GM13977 (cell line): ENCODE results near the gene KLK8.

Experiments
- DNase-seq: peaks from one replicate; pipeline ENCODE4 v3.0.0; 2012; ENCODE audit warnings: low spot score
- in situ Hi-C: fragments of 300-500 bp; cut with MboI; formaldehyde crosslinking; loops from one replicate; pipeline ENCODE4 v1.12.0; 2022; ENCODE audit warnings: low sequenced_read_pairs, low pct_unique_long_range_greater_than_20kb, mixed read lengths, inconsistent platforms; ENCODE audit not compliant: unreplicated experiment
- TF ChIP-seq, protein P1 (sequence below): IDR thresholded peaks from 2 replicates; pipeline ENCODE4 v1.5.1; 2012; ENCODE audit warnings: mild to moderate bottlenecking, control low read depth; ENCODE audit not compliant: insufficient read depth; ENCODE audit errors: extremely low read depth, missing control alignments

The KLK8 gene

DNA sequence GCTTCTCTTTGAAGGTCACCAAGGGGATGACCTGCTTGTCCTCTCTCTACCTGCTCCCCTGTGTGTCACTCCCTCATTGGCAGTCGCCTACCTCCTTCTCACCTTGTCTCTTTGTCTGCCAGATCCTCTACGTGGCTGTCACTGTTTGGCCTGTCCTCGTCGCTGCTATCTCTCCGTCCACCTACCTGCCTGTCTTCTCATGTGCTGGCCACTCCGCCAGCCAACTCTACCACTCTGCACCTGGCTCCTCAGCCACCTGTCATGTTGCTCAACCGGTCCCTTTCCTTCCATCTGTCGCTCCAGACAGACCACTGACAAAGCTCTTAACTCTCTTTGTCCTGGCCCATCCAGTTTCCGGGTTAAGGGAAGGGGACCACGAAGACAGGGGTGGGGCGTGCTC is 33.3 kb upstream of the KLK8 start, which contains the start of gene KLK12:
TSS of gene KLK12 (minus strand) at position 299 of the 400 bp plus-strand sequence. CDS start 381 bp downstream, outside the sequence.
- in situ Hi-C loops: no loop called here
- TF ChIP-seq, protein P1, sequence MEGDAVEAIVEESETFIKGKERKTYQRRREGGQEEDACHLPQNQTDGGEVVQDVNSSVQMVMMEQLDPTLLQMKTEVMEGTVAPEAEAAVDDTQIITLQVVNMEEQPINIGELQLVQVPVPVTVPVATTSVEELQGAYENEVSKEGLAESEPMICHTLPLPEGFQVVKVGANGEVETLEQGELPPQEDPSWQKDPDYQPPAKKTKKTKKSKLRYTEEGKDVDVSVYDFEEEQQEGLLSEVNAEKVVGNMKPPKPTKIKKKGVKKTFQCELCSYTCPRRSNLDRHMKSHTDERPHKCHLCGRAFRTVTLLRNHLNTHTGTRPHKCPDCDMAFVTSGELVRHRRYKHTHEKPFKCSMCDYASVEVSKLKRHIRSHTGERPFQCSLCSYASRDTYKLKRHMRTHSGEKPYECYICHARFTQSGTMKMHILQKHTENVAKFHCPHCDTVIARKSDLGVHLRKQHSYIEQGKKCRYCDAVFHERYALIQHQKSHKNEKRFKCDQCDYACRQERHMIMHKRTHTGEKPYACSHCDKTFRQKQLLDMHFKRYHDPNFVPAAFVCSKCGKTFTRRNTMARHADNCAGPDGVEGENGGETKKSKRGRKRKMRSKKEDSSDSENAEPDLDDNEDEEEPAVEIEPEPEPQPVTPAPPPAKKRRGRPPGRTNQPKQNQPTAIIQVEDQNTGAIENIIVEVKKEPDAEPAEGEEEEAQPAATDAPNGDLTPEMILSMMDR: no peak
- no peak for DNase-seq

DNA sequence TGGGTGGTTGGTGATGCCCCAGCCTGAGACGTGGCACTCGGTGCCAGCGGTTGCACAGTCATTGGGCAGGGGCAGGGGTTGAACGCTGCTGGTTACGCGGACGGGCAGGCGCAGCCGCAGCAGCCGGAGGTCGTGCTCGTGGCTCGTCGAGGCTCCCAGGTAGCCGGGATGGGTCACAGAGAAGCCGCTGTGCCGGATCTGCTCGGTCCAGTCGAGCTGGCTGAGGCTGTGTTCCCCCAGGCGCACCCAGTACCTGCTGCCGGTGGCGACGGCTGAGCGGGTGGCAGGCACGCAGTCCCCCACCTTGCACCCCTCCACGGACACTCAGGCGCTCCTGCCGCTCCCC is 30.4 kb upstream of the KLK8 start:
- TF ChIP-seq, protein P1: no peak
- in situ Hi-C loops: no loop called here
- DNase-seq: no peak

DNA sequence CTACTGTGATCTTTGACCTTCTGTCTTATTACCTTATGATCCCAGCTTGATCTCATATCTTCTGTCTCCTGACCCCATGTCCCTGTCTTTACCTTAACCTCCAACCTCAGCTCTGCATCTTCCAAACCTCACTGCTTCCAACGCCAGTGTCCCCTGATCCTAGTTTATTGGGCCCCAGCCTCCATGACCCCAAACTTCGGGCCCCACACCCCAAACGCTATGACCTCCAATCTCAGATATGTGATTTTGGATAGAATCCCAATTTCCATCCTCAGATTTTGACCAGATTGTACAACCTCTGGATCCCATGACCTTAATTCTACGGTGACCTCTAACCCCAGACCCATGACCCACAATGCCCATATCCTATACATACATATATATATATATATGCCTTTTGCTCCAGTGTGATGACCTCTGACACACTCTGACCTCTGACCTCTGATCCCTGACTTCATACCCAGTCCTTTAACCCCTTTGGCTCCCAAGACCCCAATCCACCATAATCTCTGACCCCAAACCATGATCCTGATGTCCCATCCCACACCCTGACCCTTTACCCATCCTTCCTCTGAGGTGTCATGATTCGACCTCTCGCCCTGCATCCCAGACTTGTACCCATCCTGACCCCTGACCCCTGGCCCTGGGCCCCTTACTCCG is 29.9 kb upstream of the KLK8 start:
- DNase-seq: no peak
- TF ChIP-seq, protein P1: no peak
- in situ Hi-C loops: no loop called here

DNA sequence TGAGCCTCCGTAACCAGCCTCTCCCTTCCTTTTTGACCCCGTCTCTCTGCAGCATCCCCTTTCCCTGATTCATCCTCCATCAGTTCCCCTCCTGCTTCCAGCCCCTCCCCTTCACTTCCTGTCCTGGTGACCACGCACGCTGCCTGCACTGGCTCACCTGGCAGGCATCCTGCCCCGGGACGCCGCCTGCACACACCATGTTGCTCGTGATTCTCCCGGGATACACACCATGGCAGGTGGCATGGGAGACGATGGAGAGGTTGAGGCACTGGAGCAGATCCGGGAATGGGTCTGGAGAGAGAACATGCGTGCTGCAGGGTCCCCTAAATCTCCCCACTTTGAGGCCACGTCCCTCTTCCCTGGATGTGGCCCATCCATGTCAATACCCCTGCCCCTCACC is 29.2 kb upstream of the KLK8 start:
- DNase-seq: no peak
- TF ChIP-seq, protein P1: no peak
- in situ Hi-C loops: no loop called here

DNA sequence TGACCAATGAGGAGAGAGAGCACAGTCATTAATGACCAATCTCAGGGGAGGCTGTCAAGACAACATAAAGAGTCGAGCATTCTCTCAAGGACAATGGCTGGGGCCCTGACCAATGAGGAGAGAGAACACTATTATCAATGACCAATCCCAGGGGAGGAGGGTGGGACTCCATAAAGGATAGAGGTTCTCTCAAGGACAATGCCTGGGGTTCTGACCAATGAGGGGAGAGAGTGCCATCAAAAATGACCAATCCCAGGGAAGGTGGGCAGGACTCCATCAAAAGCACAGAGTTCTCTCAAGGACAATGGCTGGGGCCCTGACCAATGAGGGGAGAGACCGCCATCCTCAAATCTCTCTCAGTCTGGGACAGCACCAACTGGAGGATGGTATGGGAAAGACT is 28.3 kb upstream of the KLK8 start:
- no peak for DNase-seq
- TF ChIP-seq, protein P1: no peak
- in situ Hi-C loops: no loop called here

DNA sequence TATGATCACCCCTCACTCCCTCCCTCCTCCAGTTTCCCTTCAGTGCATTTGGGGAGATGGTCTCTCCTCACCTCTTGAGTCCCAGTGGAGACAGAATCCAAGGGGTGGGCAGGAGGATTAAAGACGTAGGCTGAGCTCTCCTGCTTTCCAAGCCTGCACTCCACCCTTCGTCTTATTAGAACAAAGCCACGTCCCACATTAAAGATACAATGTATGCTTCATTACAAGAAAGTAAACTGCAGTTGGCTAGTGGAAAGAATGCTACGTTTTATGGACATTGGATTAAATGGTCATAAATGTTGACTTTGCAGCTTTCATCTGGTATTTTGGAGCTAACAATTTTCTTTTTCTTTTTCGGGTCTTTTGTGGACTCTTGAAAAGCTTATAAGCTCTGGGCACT is 26.5 kb upstream of the KLK8 start:
- no peak for DNase-seq
- in situ Hi-C loops: no loop called here

More for the DNA sequence above, 26.5 kb upstream of the KLK8 start:
- TF ChIP-seq, protein P1: no peak
